ENCODE data around the gene DLGAP3. TPM values are rescaled to one million over a fixed set of nuclear protein-coding genes. Genes with fewer than 3 reads are reported as not detected.

The DLGAP3 gene
- total and polyA plus RNA-seq, 2 of the 13 experiments (the other 11 are each of a cell fraction or from before 2014, with no cell fraction given), result 0.03 to 0.04 TPM

GRCh38 chr1:34901919-34902318 lies 27.5 kb downstream of the DLGAP3 start:
- no peaks in the 10 kb centered on the region for H4K20me1 ChIP-seq (ENCODE audit: insufficient read depth, low read length)
- no peak for FAIRE-seq
- ChIA-PET CTCF (ENCODE audit: low intra/inter-chr PET ratio, low total read pairs) (no interaction called here), POLR2A (no interaction called here)
- no peak overlapping the region for H3K27ac ChIP-seq (ENCODE audit: extremely low read length, insufficient read depth, low read length)
- WGBS (ENCODE audit: low lambda C conversion rate), result 1% methylated on average over 7 of the region's 7 CpGs
- peaks cover 4 to 52% of the 10 kb centered on the region in 2 experiments; a peak in 4 of 5 replicates for H3K27me3 ChIP-seq (ENCODE audit: control insufficient read depth in 1 of 2, insufficient read depth in 2 of 2, low read length in 2 of 2)
- no peaks in the 10 kb centered on the region for H3K79me2 ChIP-seq (ENCODE audit: insufficient read depth, low read length)
- no peak overlapping the region for H2AFZ ChIP-seq (ENCODE audit: low read length)
- H3K36me3 ChIP-seq (replicated peaks in 1 of 2; ENCODE audit: control insufficient read depth in 1 of 2, insufficient read depth in 2 of 2, low read length in 2 of 2), result no peaks in the 10 kb centered on the region
- no peaks in the 10 kb centered on the region for H3K4me1 ChIP-seq (ENCODE audit: insufficient read depth, low read length)
- no peaks in the 10 kb centered on the region for H3K9me3 ChIP-seq (ENCODE audit: low read length)
- DNase-seq (ENCODE audit: low spot score), result no peak
- H3K4me3 ChIP-seq (replicated peaks in 1 of 3; ENCODE audit: insufficient read depth in 1 of 3, low read depth in 2 of 3, low read length in 3 of 3), result no peak overlapping the region
- BruUV-seq (replicated peaks), result no TSS peak
- in situ Hi-C loops (cut with HindIII; ENCODE audit: extremely low pct_ligation_motif_present, low pct_unique_long_range_greater_than_20kb) (no loop called here), intact Hi-C loops (cut with micrococcal nuclease; ENCODE audit: unreplicated experiment) (no loop called here)
- H3K4me2 ChIP-seq (ENCODE audit: low read depth, low read length), result no peak overlapping the region
- no peak overlapping the region for H3K9ac ChIP-seq (ENCODE audit: insufficient read depth, low read depth, low read length)
- ATAC-seq, result no peak
- TF ChIP-seq AKNA (CRISPR knock-in tag; IDR thresholded peaks at IDR 0.05; ENCODE audit: borderline replicate concordance), result no peak
- TF ChIP-seq CCDC6 (CRISPR knock-in tag; IDR thresholded peaks at IDR 0.05), result no peak
- TF ChIP-seq ZNF891 (CRISPR knock-in tag; IDR thresholded peaks at IDR 0.05), result no peak
- TF ChIP-seq, protein P1, sequence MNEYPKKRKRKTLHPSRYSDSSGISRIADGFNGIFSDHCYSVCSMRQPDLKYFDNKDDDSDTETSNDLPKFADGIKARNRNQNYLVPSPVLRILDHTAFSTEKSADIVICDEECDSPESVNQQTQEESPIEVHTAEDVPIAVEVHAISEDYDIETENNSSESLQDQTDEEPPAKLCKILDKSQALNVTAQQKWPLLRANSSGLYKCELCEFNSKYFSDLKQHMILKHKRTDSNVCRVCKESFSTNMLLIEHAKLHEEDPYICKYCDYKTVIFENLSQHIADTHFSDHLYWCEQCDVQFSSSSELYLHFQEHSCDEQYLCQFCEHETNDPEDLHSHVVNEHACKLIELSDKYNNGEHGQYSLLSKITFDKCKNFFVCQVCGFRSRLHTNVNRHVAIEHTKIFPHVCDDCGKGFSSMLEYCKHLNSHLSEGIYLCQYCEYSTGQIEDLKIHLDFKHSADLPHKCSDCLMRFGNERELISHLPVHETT (CRISPR knock-in tag; conservative IDR thresholded peaks at IDR 0.05), result no peak
- TF ChIP-seq ZNF160 (CRISPR knock-in tag; IDR thresholded peaks at IDR 0.05), result no peak
- no peak for TF ChIP-seq ZFP41 (CRISPR knock-in tag; IDR thresholded peaks at IDR 0.05; ENCODE audit: borderline replicate concordance)
- TF ChIP-seq XRCC5 (optimal IDR thresholded peaks at IDR 0.05; ENCODE audit: low read length), result no peak
- no peak for TF ChIP-seq FOXK1 (CRISPR knock-in tag; IDR thresholded peaks at IDR 0.05; ENCODE audit: borderline replicate concordance, low read depth)
- no peak for TF ChIP-seq RBAK (CRISPR knock-in tag; IDR thresholded peaks at IDR 0.05)
- TF ChIP-seq, protein P2, sequence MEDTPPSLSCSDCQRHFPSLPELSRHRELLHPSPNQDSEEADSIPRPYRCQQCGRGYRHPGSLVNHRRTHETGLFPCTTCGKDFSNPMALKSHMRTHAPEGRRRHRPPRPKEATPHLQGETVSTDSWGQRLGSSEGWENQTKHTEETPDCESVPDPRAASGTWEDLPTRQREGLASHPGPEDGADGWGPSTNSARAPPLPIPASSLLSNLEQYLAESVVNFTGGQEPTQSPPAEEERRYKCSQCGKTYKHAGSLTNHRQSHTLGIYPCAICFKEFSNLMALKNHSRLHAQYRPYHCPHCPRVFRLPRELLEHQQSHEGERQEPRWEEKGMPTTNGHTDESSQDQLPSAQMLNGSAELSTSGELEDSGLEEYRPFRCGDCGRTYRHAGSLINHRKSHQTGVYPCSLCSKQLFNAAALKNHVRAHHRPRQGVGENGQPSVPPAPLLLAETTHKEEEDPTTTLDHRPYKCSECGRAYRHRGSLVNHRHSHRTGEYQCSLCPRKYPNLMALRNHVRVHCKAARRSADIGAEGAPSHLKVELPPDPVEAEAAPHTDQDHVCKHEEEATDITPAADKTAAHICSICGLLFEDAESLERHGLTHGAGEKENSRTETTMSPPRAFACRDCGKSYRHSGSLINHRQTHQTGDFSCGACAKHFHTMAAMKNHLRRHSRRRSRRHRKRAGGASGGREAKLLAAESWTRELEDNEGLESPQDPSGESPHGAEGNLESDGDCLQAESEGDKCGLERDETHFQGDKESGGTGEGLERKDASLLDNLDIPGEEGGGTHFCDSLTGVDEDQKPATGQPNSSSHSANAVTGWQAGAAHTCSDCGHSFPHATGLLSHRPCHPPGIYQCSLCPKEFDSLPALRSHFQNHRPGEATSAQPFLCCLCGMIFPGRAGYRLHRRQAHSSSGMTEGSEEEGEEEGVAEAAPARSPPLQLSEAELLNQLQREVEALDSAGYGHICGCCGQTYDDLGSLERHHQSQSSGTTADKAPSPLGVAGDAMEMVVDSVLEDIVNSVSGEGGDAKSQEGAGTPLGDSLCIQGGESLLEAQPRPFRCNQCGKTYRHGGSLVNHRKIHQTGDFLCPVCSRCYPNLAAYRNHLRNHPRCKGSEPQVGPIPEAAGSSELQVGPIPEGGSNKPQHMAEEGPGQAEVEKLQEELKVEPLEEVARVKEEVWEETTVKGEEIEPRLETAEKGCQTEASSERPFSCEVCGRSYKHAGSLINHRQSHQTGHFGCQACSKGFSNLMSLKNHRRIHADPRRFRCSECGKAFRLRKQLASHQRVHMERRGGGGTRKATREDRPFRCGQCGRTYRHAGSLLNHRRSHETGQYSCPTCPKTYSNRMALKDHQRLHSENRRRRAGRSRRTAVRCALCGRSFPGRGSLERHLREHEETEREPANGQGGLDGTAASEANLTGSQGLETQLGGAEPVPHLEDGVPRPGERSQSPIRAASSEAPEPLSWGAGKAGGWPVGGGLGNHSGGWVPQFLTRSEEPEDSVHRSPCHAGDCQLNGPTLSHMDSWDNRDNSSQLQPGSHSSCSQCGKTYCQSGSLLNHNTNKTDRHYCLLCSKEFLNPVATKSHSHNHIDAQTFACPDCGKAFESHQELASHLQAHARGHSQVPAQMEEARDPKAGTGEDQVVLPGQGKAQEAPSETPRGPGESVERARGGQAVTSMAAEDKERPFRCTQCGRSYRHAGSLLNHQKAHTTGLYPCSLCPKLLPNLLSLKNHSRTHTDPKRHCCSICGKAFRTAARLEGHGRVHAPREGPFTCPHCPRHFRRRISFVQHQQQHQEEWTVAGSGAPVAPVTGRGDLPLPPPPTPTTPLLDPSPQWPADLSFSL (CRISPR knock-in tag; IDR thresholded peaks at IDR 0.05), result no peak

All from HepG2 (cell line).